Right hindlimb (tissue), 1 donor: Measurements from ENCODE around the gene OAS2.

Source experiments
- DNase-seq: peaks from one replicate; pipeline ENCODE4 v3.0.0-alpha.2; 2018

OAS2 gene

DNA sequence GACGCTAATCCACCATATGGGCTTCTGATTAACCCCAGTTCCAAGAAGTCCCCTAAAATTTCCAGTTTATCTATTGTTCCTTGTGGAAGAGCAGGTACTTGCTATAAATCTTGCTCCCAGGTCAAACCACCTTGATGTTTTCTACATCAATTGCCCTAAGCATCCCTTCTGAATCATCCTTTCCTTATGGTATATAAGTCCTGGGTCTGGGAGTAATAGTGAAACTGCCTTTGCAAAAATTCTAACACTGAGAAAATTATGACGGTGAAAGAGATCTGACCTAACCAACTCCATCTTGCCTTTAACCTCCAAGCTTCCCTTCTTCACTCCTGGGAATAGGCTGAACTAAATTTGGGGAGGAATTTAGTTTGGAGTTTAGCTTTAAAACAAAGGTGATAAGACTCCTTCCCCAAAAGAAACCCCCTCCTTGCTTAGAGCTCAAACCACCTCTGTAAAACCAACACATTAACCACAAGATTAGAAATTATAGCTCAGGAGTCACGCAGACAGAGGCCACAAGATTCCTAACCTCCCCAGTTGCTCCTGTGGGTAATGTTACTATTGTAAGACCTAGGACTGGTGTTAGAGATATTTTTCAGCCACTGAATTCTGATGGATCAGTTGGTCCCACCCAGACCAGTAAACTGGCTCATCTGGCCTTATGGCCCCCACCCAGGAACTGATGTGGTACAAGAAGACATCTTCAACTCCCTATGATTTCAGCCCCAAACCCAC lies 44.4 kb downstream of the OAS2 start:
- no peak for DNase-seq

- DNase-seq = no peak
Measured at GRCh38 chr12:113027726-113028125, 49.4 kb downstream of the OAS2 start.

- peak; percentile 51 for DNase-seq
Measured at GRCh38 chr12:113030875-113031525, 52.7 kb downstream of the OAS2 start.

DNA sequence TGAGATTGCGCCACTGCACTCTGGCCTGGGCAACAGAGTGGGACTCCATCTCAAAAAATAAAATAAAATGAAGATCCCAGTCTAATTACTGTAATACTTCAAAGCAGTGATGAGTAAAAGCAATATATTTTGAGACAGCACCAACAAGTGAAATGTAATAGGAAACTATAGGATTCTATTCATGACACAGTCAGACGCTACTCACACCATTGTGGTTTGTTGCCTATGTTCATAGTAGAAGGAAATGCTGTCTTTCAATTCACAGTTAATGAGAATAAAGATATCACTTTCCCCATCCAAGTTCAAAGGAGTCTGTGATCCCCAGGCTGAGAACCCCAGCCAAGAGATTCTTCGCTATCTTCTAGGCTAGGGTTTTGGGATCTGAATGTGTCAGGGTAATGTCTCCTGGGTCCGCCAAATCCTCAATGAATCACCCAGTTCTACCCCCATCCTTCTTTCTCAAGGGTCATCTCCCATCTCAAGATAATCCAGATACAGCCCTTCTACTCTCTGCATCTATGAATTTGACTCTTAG lies 61.7 kb downstream of the OAS2 start:
- DNase-seq = no peak

DNA sequence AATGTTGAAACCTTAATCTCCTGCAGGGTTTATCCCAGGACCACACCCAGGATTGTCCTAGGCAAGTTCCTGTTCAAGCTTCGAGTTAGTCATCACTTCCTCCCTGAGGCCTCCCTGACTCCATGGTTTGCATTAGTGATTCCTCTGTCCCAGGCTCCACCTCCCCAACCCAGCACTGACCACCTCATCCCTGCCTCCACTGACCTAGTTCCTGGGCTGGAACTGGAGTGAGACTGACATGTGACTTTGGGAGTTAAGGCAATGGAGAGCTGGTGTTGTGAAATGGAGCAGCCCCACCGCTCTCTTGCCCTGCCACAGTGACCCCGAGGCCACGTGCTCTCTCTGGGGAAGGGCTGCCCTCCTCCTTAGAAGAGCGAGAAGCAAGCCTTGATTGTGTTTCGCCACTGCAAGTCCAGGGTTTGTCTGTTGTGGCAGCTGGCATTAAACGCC lies 62.4 kb downstream of the OAS2 start:
- no peak for DNase-seq

DNA sequence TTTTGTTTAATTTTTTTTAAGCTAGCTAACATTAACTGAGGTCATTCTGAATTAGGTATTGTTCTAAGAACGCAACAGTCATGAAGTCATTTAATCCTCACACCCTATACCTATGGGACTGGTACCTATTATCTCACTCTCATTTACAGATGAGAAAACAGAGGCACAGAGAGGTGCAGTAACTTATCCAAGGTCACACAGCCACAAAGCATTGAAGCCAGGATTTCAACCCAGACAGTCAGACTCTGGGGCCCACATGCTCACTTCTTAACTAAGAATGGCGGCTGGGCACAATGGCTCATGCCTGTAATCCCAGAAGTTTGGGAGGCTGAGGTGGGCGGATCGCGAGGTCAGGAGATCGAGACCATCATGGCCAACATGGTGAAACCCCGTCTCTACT lies 63.2 kb downstream of the OAS2 start:
- no peak for DNase-seq

DNA sequence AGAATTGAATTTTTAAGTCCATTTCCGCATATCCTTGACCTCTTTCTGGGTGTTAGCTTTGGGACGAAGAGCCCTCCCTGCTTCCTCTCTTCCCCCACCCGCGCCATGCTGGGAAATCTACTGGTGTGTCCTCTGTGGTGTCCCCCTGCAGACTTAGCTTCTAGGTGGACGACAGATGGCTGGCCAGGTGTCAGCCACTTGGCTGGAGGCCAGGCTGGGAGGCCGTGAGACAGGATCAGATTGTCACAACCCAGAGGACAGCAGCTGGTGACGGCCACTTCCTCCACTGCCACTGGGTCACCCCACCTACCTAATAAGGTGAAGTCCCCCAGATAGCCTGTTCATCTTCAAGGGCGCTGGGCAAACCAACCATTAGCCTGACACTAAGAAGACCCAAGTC lies 64.9 kb downstream of the OAS2 start:
- DNase-seq = no peak

DNA sequence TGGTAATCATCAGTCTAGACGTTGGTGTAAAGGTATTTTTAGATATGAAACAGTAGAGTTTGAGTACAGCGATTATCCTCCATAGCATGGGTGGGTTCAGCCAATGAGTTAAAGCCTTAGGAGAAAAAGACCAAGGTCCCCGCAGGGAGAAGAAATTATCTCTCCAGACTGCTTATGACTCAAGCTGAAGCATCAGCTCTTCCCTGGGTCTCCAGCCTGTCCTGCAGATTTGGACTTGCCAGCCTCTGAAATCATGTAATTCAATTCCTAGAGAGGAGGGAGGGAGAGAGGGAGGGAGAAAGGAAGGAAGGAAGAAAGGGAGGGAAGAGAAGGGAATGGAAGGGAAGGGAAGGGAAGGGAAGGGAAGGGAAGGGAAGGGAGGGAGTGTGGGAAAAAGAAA lies 66.2 kb downstream of the OAS2 start:
- no peak for DNase-seq

DNA sequence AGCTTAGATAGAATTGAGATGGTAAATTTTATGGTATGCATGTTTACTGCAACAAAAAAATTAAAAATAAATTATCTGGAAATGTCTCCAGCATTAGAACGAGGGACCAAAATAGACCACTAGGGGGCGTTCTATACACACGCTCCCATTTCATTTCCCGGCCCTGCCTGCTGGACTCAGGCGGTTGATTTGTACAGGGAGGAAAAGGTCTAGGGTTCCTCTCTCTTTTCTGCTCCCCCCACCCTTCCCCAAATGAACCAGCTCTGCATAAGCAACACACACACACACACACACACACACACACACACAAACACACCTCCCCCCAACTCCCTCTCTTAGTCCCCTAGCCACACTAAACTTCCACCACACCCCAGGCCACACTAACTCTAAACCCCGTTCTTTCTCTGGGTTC lies 70.4 kb downstream of the OAS2 start:
- peak; percentile 57 for DNase-seq

GRCh38 chr12:113049976-113050742 lies 71.8 kb downstream of the OAS2 start:
- no peak for DNase-seq

- no peak for DNase-seq
Measured at GRCh38 chr12:113050795-113051194, 72.5 kb downstream of the OAS2 start.

GRCh38 chr12:113051759-113052158 lies 73.4 kb downstream of the OAS2 start:
- DNase-seq = no peak

DNA sequence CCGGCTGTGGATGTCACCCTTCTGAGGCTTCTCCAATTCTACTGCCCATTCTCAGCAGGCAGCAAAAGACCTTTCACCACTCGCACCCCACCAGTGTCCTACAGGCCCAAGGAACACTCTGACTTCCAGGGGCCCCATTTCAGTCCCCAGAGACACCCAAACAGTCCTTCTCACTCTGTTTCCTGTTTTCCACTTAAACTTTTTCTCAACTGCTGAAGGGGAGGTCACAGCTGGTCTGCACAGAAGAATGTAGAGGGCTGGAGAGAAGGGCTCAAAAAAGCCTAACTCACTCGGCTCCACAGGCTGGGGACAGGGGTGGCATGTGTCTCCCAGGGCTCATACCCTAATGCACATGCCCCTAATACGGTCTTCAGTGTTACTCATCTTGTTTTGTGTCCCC lies 74.0 kb downstream of the OAS2 start:
- DNase-seq = no peak

DNA sequence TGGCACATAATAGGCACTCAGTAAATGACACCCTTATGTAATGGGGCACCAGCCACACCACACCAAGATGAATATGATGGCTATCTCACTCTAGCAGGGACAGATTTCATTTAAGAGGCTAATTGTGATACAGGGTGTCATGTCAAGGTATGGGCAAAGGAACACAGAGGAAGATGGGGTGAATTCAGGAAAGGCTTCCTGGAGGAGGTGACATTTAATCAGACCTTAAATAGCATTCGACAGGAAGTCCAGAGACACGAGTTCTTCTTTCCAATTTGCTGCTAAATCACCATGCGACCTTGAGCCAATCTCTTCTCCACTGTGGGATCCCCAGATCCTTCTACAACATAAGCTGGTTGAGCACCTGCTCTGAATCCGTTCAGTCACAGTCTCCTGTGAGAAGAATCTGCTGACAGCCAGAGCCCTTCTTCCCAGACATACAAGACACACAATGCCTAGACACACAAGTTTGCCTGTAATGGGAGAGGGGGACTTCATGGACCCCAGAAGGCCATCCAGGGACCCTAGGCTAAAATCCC lies 76.7 kb downstream of the OAS2 start:
- no peak for DNase-seq

GRCh38 chr12:113055594-113056380 lies 77.5 kb downstream of the OAS2 start:
- DNase-seq = peak; percentile 52

- no peak for DNase-seq
Measured at GRCh38 chr12:113056381-113056630, 78.0 kb downstream of the OAS2 start.

DNA sequence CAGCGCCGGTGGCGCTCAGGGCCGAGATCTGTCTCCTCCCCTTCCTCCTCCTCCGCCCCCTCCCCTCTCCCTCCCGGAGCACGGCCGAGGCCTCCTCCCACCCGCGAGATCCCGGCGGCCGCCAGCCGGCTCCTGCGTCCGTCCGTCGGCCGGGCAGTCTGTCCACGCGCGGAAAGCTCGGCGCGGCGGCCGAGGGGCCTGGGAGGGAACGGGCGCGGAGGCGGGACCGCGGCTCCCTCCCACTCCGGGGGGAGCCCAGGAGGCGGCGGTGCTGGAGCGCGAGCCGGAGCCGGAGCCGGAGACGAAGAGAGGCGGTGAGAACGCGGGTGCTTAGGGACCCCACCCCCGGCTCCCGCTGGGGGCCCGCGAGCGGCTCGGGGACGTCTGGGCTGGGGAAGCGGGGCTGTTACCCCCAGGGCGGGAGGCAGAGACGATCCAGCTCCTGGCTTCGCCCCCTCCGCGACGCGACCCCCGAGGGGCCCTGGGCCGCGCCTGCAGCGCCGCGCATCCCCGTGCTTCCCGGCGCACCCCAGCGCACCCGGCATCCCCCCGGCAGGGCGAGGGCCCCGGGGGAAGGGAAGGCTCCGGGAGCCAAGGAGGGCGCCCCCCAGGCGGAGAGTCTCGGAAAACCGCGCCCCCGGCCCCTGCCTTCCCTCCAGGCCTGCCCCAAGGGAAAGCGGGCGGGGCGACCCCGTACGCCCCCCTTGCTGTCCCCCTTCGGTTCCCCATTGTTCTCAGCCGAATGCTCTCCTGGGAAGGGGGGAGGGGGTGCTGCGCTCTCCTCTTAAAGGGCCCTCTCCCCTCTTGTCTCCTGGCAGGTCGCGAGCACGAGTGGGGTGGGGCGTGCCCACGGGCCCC lies 78.5 kb downstream of the OAS2 start, which contains the start of gene DTX1:
Gene DTX1 (plus strand): TSS at position 100 of the 858 bp plus-strand sequence. CDS start 1,463 bp downstream, outside the sequence.
- peak; percentile 43 for DNase-seq

GRCh38 chr12:113057565-113058485 lies 79.5 kb downstream of the OAS2 start:
- DNase-seq = no peak

GRCh38 chr12:113058553-113058952 lies 80.2 kb downstream of the OAS2 start:
- DNase-seq = no peak

DNA sequence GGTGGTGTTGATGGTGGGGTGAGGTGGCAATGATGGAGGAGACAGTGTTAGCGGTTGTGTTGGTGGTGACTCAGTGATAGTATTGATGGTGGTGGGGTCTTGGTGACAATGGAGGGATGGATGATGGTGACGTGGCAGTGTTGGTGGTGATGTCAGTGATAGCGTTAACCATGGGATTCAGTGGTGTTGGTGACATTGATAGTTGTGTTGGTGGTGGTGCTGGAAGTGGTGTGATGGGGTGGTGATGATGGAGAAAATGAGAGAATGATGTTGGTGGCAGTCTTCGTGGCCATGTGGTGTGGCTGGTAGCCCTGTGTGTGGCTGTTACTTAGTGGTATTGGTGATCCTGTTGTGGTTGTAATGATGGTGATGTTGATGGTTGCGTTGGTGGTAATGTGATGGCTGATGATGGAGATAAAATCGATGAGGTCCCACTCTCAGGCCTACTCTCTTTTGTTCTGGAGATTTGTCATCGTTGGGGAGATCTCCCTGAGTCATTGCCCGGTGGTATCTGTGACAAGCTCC lies 80.8 kb downstream of the OAS2 start:
- DNase-seq = no peak
